ENCODE measurements around the gene EFL1. TPM values are rescaled to one million over a fixed set of nuclear protein-coding genes. Genes with fewer than 3 reads are reported as not detected.
A peak's percentile ranks its signal among the peaks of the same experiment; 100 is the strongest.
"Not testable (repeated sequence)": the region's sequence is repeated elsewhere in the genome, so short reads cannot be mapped to it uniquely, and the experiment has no call there.

Gene EFL1
- total RNA-seq (2014; rRNA removed; shearing (Covaris generic)) = 20.4 and 20.5 TPM in 2 replicates
- polyA plus RNA-seq (2015; cell fraction: cytosol; rRNA removed) = 17.3 and 21.4 TPM in 2 replicates
- 30.7 and 37.0 TPM in 2 replicates for polyA plus RNA-seq (2015; cell fraction: nucleus; rRNA removed)

DNA sequence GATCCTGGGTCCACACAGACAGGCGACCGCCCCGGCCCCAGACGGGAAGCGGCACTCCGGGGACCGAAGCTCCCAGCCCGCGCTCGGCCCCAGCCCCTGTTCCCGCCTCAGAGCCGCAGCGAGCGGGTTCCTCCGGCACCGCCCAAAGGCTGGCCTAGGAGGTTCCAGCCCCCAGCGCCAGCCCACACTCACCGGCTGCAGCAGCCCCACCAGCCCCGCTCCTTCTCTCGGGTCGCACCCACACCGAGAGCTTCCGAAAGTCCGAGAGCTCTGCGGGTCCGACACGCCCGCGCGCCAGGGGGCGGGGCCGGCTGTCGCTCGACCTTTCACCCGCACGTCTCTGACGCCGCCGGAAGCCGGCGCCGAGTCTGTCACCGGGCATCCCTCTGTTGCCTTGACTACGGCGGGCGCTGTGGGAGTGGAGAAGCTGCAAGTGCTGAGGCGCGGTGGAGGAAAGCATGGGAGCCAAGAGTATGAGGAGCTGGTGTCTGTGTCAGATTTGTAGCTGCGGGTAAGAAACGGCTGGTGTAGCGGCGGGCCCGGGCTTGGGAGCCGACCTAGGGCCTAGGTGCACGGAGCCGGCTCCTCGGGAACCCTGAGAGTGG is at the start of gene EFL1, which contains the start of gene SAXO2:
Gene EFL1 (minus strand): TSS at position 313 of the 605 bp plus-strand sequence. CDS start 956 bp downstream, outside the sequence.
Gene SAXO2 (plus strand): TSS at position 397 of the 605 bp plus-strand sequence. CDS start 62 bp downstream, at position 459.
- peak; percentile 91 for DNase-seq (ENCODE audit: low read depth)

- DNase-seq (ENCODE audit: low read depth) = not testable (repeated sequence)
These were observed 48.8 kb upstream of the EFL1 start for GRCh38 chr15:82311321-82311720.

DNA sequence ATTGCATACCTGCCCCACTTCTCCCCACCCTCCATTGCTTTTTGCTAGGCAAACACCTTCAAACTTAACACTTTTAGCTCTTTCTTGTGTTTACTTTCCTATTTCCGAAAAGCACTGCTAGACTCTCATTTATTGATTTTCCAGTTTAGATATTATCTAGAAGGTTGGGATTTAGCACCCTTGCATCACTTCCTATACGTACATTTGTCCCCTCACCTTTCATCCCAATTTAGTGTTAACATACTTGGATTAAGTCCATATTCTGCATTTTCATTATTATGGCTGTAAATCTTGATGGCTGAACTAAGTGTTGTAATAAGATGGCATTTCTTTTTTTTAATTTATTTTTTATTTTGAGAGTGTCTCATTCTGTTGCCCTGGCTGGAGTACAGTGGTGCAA is 47.3 kb upstream of the EFL1 start:
- DNase-seq (ENCODE audit: low read depth) = no peak

DNA sequence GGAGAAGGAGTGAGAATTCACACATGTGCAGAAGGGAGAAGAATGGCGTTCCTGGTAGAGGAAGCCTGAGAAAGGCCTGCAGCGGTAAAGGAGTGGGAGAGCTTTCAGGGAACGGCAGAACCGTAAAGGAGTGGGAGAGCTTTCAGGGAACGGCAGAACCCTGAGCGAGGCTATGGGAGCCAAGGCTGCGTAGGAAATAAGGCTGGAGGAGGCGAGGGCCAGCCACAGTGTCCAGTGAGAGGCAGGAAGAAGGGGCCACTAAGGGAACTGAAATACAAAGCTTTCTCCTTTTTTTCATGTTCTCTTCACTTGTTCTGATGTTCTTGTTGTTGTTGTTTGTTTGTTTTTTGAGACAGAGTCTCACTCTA is 45.2 kb upstream of the EFL1 start:
- DNase-seq (ENCODE audit: low read depth) = no peak

DNA sequence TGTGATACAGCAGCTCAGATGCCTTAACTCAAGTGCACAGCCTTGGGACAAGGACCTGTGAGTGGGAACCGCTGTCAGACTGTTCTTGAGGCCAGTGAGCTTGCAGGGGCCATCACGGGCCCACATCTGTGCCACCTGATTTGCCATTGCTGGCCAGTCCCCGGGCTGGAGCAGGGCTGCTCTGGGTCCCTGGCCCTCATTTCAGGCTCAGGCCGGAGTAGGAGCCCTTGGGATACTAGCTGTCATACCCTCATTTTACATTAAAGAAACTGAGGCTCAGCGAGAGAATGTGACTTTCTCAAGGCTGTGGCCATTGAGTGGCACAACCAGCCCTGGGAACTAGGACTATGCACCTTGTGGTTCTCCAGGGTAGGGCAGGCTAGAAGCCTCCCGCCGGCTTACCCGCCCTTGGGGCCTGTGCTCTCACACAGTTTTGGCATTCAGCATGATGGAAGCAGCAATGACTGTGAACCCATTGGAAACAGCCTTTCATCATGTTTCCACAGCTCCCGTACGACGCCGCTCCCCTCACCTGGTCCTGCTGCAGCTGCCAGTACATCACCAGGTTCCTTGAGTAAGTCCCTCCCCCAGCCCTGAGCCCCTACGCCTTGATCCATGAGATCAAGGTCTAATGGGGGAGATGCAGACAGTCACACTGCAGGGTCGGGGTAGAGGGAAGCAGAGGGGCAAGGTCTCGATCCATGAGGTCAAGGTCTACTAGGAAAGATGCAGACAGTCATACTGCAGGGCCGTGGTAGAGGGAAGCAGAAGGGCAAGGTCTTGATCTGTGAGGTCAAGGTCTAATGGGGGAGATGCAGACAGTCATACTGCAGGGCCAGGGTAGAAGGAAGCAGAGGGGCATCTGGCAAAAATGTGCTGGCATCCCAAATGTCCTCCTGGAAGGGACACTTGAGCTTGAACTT is 44.5 kb upstream of the EFL1 start:
- DNase-seq (ENCODE audit: low read depth) = no peak

- DNase-seq (ENCODE audit: low read depth) = no peak
These were observed 43.1 kb upstream of the EFL1 start for GRCh38 chr15:82305621-82306048.

GRCh38 chr15:82304778-82305090 is 42.2 kb upstream of the EFL1 start:
- DNase-seq (ENCODE audit: low read depth) = no peak

DNA sequence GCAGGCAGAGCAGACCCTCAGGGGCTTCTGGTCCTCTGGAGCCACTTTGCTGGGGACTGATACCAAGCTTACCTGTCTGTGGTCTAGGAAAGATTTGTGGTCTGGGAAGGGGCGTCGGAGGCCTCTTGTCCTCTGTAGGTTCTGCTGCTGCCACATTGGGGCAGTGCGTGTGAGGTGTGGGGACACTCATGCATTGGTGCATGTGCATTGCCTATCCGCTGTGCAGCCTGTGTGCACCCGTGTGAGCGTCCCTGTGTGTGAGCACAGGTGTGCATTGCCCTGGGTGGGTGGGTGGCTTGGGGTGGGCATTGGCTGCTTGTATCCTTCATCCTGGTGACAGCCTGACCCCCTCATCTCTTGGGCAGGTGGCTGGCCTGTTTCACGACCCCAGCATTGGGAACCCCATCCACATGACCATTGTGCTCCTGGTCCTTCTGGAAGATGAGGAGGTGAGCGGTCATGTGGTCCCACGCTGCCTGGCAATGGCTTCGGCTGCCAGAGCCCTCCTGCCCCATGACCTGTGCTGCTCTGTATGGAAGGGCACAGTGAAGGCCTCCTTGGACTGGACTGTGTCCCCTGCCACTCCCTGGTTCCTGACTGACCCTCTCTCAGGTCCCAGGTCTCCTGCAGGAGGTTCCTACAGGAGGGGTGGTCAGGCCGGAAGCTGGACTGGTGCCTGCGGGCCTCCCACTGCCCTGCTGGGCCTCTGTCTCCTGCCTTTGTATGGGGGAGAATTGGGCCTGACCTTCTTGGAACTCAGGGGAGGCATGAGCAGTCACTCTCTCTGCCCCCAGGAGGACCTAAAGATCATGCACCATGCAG is 41.6 kb upstream of the EFL1 start:
- DNase-seq (ENCODE audit: low read depth) = no peak

GRCh38 chr15:82301296-82302016 is 38.9 kb upstream of the EFL1 start:
- DNase-seq (ENCODE audit: low read depth) = no peak

- no peak for DNase-seq (ENCODE audit: low read depth)
These were observed 38.3 kb upstream of the EFL1 start for GRCh38 chr15:82300883-82301282.

DNA sequence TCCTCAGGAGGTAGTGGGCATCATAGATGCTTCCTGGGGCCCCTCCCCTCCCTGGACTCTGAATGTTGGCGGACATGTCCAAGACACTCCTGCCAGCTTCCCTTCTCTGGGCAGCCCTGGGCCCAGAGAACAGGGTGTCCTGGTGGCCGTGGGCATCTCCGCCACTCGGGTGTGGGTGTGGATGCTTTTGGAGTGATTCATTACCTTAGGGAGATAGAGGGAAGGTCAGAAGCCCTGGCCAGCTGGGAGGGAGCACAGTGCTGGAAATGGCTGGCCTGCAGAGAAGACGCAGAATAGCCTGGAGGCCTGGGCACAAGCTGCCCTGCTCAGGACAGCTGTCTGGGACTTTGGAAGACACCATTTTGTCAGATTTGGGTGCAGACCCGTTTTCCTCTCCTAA is 37.8 kb upstream of the EFL1 start:
- DNase-seq (ENCODE audit: low read depth) = not testable (repeated sequence)

DNA sequence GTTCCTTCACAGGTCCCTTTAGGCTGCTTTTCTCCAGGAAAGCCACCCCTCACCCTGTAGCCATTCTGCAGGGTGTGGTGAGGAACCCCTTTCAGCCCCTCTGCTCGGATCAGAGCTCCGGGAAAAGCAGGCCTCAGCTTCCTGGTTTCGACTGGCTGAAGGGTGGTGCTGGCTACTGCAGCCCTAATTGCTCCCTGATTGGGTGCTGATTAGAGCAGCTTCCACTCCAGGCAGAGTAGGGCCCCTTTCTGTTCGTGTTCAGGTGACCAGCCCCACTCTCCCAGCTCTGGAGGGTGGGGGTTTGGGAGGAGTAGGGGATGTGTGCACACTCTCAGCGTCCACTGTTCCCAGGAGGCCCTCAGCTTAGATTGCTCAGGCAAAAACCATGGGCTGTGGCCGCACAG is 37.0 kb upstream of the EFL1 start:
- not testable (repeated sequence) for DNase-seq (ENCODE audit: low read depth)

DNA sequence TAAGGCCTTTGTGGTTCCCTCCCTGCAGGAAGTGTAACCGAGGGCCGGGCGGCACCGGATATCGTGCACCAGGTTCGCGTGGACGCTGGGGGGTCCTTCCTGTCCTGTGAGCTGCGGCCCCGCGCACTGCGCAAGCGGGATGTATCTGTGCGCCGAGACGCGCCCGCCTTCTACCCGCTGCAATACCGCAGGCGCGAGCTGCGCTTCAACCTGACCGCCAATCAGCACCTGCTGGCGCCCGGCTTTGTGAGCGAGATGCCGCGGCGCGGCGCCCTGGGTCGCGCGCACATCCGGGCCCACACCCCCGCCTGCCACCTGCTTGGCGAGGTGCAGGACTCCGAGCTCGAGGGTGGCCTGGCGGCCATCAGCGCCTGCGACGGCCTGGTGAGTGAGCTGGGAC is 36.0 kb upstream of the EFL1 start:
- DNase-seq (ENCODE audit: low read depth) = no peak

GRCh38 chr15:82298032-82298431 is 35.5 kb upstream of the EFL1 start:
- DNase-seq (ENCODE audit: low read depth) = no peak

DNA sequence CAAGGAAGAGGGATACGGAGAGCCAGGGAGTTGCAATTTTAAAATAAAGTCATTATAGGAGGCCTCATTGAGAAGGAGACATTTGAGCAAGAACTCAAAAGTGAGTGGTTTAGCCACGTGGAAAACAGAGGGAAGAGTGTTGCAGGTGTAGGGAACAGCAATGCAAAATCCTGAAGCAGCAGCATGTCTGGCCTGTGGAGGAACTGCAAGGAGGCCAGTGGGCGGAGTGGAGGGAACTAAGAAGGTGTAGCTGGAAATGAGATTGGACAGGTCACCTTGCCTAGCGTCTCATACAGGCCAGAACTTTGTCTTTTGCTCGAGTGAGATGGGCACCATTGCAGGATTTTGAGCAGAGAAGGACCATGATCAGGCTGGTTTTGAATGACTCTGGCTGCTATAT is 35.0 kb upstream of the EFL1 start:
- DNase-seq (ENCODE audit: low read depth) = no peak

- DNase-seq (ENCODE audit: low read depth) = no peak
These were observed 31.6 kb upstream of the EFL1 start for GRCh38 chr15:82294061-82294690.

GRCh38 chr15:82292271-82292670 is 29.7 kb upstream of the EFL1 start:
- DNase-seq (ENCODE audit: low read depth) = no peak

GRCh38 chr15:82288202-82288601 is 25.7 kb upstream of the EFL1 start:
- DNase-seq (ENCODE audit: low read depth) = not testable (repeated sequence)

DNA sequence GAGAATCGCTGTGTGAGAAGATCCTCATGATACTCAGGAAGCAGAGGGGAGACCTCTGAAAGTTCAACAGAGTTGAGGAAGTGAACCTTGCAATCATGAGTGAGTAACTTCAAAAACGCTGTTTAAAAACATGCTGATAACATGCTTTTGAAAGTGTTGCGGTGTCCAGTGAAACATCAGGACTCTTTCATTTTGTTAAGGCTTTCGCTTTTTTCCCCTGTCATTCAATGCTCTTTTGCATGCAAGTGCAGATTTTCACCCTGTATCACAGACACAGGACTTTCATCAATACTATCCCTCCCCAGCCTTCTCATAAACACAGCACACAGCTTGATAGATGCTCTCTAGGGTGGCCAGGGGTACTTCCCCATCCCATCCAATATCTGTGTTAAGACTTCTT is 23.9 kb upstream of the EFL1 start:
- not testable (repeated sequence) for DNase-seq (ENCODE audit: low read depth)

- DNase-seq (ENCODE audit: low read depth) = not testable (repeated sequence)
These were observed 21.8 kb upstream of the EFL1 start for GRCh38 chr15:82284381-82284780.

All from HT1080 (cell line).